Esophagus squamous epithelium (tissue), 5 donors: ENCODE measurements around the gene MRRF. TPM values are rescaled to one million over a fixed set of nuclear protein-coding genes. Genes with fewer than 3 reads are reported as not detected.
A peak's percentile ranks its signal among the peaks of the same experiment; 100 is the strongest.

Experiments used
- DNase-seq: peaks from one replicate; lab custom pipeline; 2025; lab: John Stamatoyannopoulos, UW
- H3K27ac ChIP-seq, 4 donors: fragments of 200-600 bp; sonication (generic); one replicate each; pipeline ENCODE4 v1.5.1; 2016 to 2019; ENCODE audit warnings: mild to moderate bottlenecking in 1 of 4
- H3K27me3 ChIP-seq, 4 donors: fragments of 200-600 bp; sonication (generic); 1 replicate in 3 of 4; 2 replicates in 1 of 4; pipeline versions ENCODE4 v1.5.1 to v1.6.0; 2017 to 2021; ENCODE audit warnings: antibody characterized with exemption in 1 of 4
- H3K36me3 ChIP-seq, 3 donors: fragments of 200-600 bp; sonication (generic); one replicate each; pipeline ENCODE4 v1.5.1; 2016 to 2019
- H3K4me1 ChIP-seq, 3 donors: fragments of 200-600 bp; sonication (generic); one replicate each; pipeline ENCODE4 v1.5.1; 2017 to 2019
- H3K4me3 ChIP-seq, 4 donors: fragments of 200-600 bp; sonication (generic); 1 replicate in 3 of 4; 2 replicates in 1 of 4; pipeline ENCODE4 v1.5.1; 2016 to 2019; ENCODE audit warnings: mild to moderate bottlenecking in 2 of 4, moderate library complexity in 1 of 4
- H3K9me3 ChIP-seq, 3 donors: fragments of 200-600 bp; sonication (generic); one replicate each; pipeline ENCODE4 v1.5.1; 2016 to 2019
- CTCF ChIP-seq, 6 experiments: fragments of 450-650 bp in 4 of 6; fragments of 200-600 bp in 2 of 6; sonication (generic) in 2 of 6; IDR thresholded peaks; one replicate each; pipeline ENCODE4 v1.5.1; 2016 to 2019; ENCODE audit warnings: antibody characterized with exemption in 6 of 6, mild to moderate bottlenecking in 4 of 6, moderate library complexity in 4 of 6
- POLR2A ChIP-seq, 4 donors: fragments of 450-650 bp; IDR thresholded peaks; one replicate each; pipeline ENCODE4 v1.6.1; 2017; ENCODE audit warnings: antibody characterized with exemption in 4 of 4, mild to moderate bottlenecking in 4 of 4, moderate library complexity in 3 of 4
- WGBS, 2 donors: methylation state at CpG; one replicate each; pipeline ENCODE4 v1.1.5; 2018; 5-methylcytosine and 5-hydroxymethylcytosine counted together
- intact Hi-C: fragments of 100-400 bp; cut with DNase I; formaldehyde crosslinking; loops from one replicate; pipeline ENCODE4 v1.15.0; 2022
- total RNA-seq, 4 donors: library from RNA; depleted of rRNA; stranded (reverse); fragments of >200 nt; gene quantifications; one replicate each; pipeline ENCODE4 v1.1.0, GENCODE V29; 2016
- donor health status: DM: yes; HTN: yes; CAD: no.

MRRF gene
- total RNA-seq, 4 donors from 2014 or later: 23.9 to 48.6 (median 40.4) TPM

DNA sequence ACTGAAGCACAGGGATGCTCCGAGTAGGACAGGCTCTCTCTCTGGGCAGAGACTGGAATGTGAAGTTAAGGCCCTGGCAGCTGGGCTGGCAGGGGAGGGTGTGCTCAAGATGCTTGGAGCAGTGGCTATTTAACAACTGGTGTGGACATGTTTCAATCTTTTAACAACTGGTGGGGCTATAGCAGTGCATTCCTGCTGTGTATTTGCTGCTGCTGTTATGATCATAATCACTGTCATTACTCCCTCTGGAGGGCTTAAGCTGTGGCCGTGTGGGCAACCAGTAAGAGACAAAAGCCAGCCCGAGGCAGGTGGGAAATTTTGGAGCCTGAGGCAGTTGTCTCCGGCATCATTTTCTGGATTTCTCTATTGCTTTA, 72.9 kb downstream of the MRRF start:
- no peak for DNase-seq
- Histone ChIP-seq H3K27me3 (peaks cover 0 to 12% (median 0%) of the 10 kb centered on the region in 4 donors), H3K4me3 (no peak overlapping the region), H3K36me3 (no peaks in the 10 kb centered on the region), H3K9me3 (no peaks in the 10 kb centered on the region), H3K27ac (no peak overlapping the region), H3K4me1 (peaks cover 0 to 16% (median 0%) of the 10 kb centered on the region in 3 donors)
- TF ChIP-seq CTCF (IDR thresholded peaks at IDR 0.05) (no peak), POLR2A (IDR thresholded peaks at IDR 0.05) (no peak)
- WGBS, 2 donors: 40 to 64% methylated on average over 2 to 4 of the region's 4 CpGs
- intact Hi-C loops: no loop called here

DNA sequence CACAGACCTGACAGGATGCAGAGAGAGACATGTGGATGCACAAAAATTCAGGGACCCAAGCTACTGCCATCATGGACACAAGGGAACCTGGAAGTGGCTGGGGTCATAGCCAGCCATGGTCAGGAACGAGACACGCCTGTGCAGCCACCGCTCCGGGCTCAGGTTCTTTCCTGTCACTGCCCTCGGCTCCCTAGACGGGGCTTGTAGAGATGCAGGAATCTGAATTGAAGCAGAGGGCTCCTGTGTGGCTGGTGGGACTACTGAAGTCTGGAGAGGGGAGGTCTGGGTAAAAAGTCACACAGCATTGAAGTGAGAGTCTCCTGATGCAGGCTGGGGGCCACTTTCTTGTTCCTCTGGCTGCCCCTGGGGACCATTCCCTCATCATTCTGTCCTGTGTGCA, 73.9 kb downstream of the MRRF start:
- H3K4me1 ChIP-seq: peaks cover 0 to 16% (median 0%) of the 10 kb centered on the region in 3 donors
- peaks cover 0 to 12% (median 0%) of the 10 kb centered on the region in 4 donors for H3K27me3 ChIP-seq
- no peak for TF ChIP-seq CTCF (IDR thresholded peaks at IDR 0.05)
- no peak for TF ChIP-seq POLR2A (IDR thresholded peaks at IDR 0.05)
- no peaks in the 10 kb centered on the region for H3K9me3 ChIP-seq
- H3K36me3 ChIP-seq: no peaks in the 10 kb centered on the region
- intact Hi-C loops: no loop called here
- no peak for DNase-seq
- WGBS, 2 donors: 60 to 82% methylated on average over 6 of the region's 6 CpGs
- H3K27ac ChIP-seq: no peak overlapping the region
- H3K4me3 ChIP-seq: no peak overlapping the region

GRCh38 chr9:122338994-122339393, 74.3 kb downstream of the MRRF start:
- no peak for DNase-seq
- 60 to 78% methylated on average over 1 to 2 of the region's 3 CpGs for WGBS, 2 donors
- no peaks in the 10 kb centered on the region for H3K9me3 ChIP-seq
- no peak for TF ChIP-seq CTCF (IDR thresholded peaks at IDR 0.05)
- TF ChIP-seq POLR2A (IDR thresholded peaks at IDR 0.05): no peak
- H3K36me3 ChIP-seq: no peaks in the 10 kb centered on the region
- intact Hi-C loops: no loop called here
- peaks cover 0 to 16% (median 0%) of the 10 kb centered on the region in 3 donors for H3K4me1 ChIP-seq
- no peak overlapping the region for H3K4me3 ChIP-seq
- H3K27me3 ChIP-seq: peaks cover 0 to 12% (median 0%) of the 10 kb centered on the region in 4 donors
- H3K27ac ChIP-seq: peak overlapping the region in 1 of 4 donors; percentile 32

- Histone ChIP-seq H3K4me3 (no peak overlapping the region), H3K4me1 (peaks cover 0 to 16% (median 0%) of the 10 kb centered on the region in 3 donors), H3K27me3 (peaks cover 0 to 12% (median 0%) of the 10 kb centered on the region in 4 donors), H3K36me3 (no peaks in the 10 kb centered on the region), H3K9me3 (no peaks in the 10 kb centered on the region), H3K27ac (peak overlapping the region in 1 of 4 donors; percentile 32)
- intact Hi-C loops: no loop called here
- no peak for TF ChIP-seq CTCF (IDR thresholded peaks at IDR 0.05)
- TF ChIP-seq POLR2A (IDR thresholded peaks at IDR 0.05): no peak
- 57 to 65% methylated on average over 5 of the region's 5 CpGs for WGBS, 2 donors
- DNase-seq: no peak
Measured at GRCh38 chr9:122339579-122339978, 74.9 kb downstream of the MRRF start.

DNA sequence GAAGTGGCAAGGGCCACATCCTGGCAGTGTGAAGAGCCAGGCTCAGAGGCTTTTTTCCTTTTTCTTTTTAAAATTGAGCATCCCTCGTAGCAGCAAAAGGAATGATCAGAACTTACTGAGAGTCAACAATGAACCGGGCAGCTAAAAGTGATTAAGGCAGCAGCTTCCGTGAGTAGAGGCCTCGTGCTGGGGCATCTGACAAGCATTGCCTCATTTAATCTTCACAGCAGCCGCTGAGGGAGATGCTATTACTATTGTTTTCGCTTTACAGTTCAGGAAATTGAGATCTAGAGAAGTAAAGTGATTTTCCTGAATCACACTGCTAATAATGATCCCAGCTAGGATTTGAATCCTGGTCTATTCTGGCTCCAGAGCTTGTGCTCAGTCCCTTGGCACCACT, 75.5 kb downstream of the MRRF start:
- no peak for TF ChIP-seq POLR2A (IDR thresholded peaks at IDR 0.05)
- no peak for TF ChIP-seq CTCF (IDR thresholded peaks at IDR 0.05)
- WGBS, 2 donors: 72 to 74% methylated on average over 6 of the region's 6 CpGs
- Histone ChIP-seq H3K27ac (peak overlapping the region in 2 of 4 donors; percentile 7 to 23), H3K4me3 (no peak overlapping the region), H3K36me3 (no peaks in the 10 kb centered on the region), H3K27me3 (peaks cover 0 to 12% (median 0%) of the 10 kb centered on the region in 4 donors), H3K9me3 (no peaks in the 10 kb centered on the region), H3K4me1 (peaks cover 0 to 16% (median 0%) of the 10 kb centered on the region in 3 donors)
- no peak for DNase-seq
- intact Hi-C loops: no loop called here
